Measurements from ENCODE around the gene FBXL17. TPM values are rescaled to one million over a fixed set of nuclear protein-coding genes. Genes with fewer than 3 reads are reported as not detected.

The FBXL17 gene
- total and polyA plus RNA-seq, 2 of the 13 experiments (the other 11 are each of a cell fraction or from before 2014, with no cell fraction given), result 3.0 to 7.9 TPM

- 0 out of 2 replicates have a peak, but pooled peaks have one; percentile 88 for TF ChIP-seq AKNA (CRISPR knock-in tag; IDR thresholded peaks at IDR 0.05; ENCODE audit: borderline replicate concordance)
- no peak for TF ChIP-seq TRAFD1 (CRISPR knock-in tag; IDR thresholded peaks at IDR 0.05; ENCODE audit: borderline replicate concordance)
- no peak for TF ChIP-seq ZNF496 (CRISPR knock-in tag; IDR thresholded peaks at IDR 0.05; ENCODE audit: insufficient replicate concordance)
- no peak for TF ChIP-seq ZNF773 (CRISPR knock-in tag; IDR thresholded peaks at IDR 0.05; ENCODE audit: borderline replicate concordance)
- TF ChIP-seq NFE2L1 (CRISPR knock-in tag; IDR thresholded peaks at IDR 0.05; ENCODE audit: borderline replicate concordance), result peak; percentile 66; the same call in 1 of the 2 replicates
- no peak for TF ChIP-seq SAFB2 (CRISPR knock-in tag; IDR thresholded peaks at IDR 0.05; ENCODE audit: borderline replicate concordance, low read depth)
- TF ChIP-seq TSC22D2 (CRISPR knock-in tag; IDR thresholded peaks at IDR 0.05; ENCODE audit: borderline replicate concordance), result peak; percentile 90; the same call in 1 of the 2 replicates
- TF ChIP-seq ZNF253 (CRISPR knock-in tag; IDR thresholded peaks at IDR 0.05; ENCODE audit: borderline replicate concordance), result no peak
- peak in 1 of 2 experiments; percentile 62; a peak in 2 of 4 replicates for TF ChIP-seq HMGXB4 (CRISPR knock-in tag; IDR thresholded peaks at IDR 0.05; ENCODE audit: borderline replicate concordance in 1 of 2, low read depth in 1 of 2)
- no peak; the same call in 1 of the 2 replicates for TF ChIP-seq LBX2 (CRISPR knock-in tag; IDR thresholded peaks at IDR 0.05; ENCODE audit: borderline replicate concordance)
- peak; percentile 78 for TF ChIP-seq ELF3 (CRISPR knock-in tag; IDR thresholded peaks at IDR 0.05)
- TF ChIP-seq STAT6 (CRISPR knock-in tag; IDR thresholded peaks at IDR 0.05; ENCODE audit: borderline replicate concordance), result no peak; the same call in 1 of the 2 replicates
- peak; percentile 95 for TF ChIP-seq SALL1 (CRISPR knock-in tag; IDR thresholded peaks at IDR 0.05)
- peak; percentile 69 for TF ChIP-seq JARID2 (CRISPR knock-in tag; IDR thresholded peaks at IDR 0.05; ENCODE audit: insufficient replicate concordance)
Observed at GRCh38 chr5:108381954-108382783, at the start of gene FBXL17 (continued).
